Ascending aorta (tissue), 2 donors: ENCODE results near the gene HDAC5. TPM values are rescaled to one million over a fixed set of nuclear protein-coding genes. Genes with fewer than 3 reads are reported as not detected.

ENCODE experiments used
- DNase-seq, 2 donors: peaks; one replicate each; pipeline ENCODE4 v3.0.0-alpha.2; 2019; ENCODE audit warnings: low spot score in 2 of 2
- H3K27ac ChIP-seq, 2 donors: fragments of 200-600 bp; sonication (generic); one replicate each; pipeline ENCODE4 v1.5.1; 2016 to 2017; ENCODE audit warnings: mild to moderate bottlenecking in 1 of 2
- H3K27me3 ChIP-seq: fragments of 200-600 bp; sonication (generic); one replicate; pipeline ENCODE4 v1.5.1; 2017
- H3K36me3 ChIP-seq, 2 donors: fragments of 200-600 bp; sonication (generic); one replicate each; pipeline ENCODE4 v1.5.1; 2016
- H3K4me1 ChIP-seq, 2 donors: fragments of 200-600 bp; sonication (generic); one replicate each; pipeline ENCODE4 v1.5.1; 2016 to 2017; ENCODE audit warnings: mild to moderate bottlenecking in 1 of 2
- H3K4me3 ChIP-seq, 2 donors: fragments of 200-600 bp; sonication (generic); one replicate each; pipeline ENCODE4 v1.5.1; 2016 to 2017; ENCODE audit warnings: mild to moderate bottlenecking in 1 of 2
- H3K9me3 ChIP-seq, 2 donors: fragments of 200-600 bp; sonication (generic); one replicate each; pipeline ENCODE4 v1.5.1; 2016
- intact Hi-C: fragments of 100-400 bp; cut with DNase I; formaldehyde crosslinking; loops from one replicate; pipeline ENCODE4 v1.15.1; 2023
- total RNA-seq: library from RNA; depleted of rRNA; stranded (reverse); fragments of >200 nt; gene quantifications from one replicate; pipeline ENCODE4 v1.1.0, GENCODE V29; 2016
- TF ChIP-seq, protein P1 (sequence below), 3 experiments: fragments of 200-600 bp in 2 of 3; fragments of 450-650 bp in 1 of 3; sonication (generic) in 2 of 3; IDR thresholded peaks; one replicate each; pipeline ENCODE4 v1.5.1; 2016 to 2019; ENCODE audit warnings: antibody characterized with exemption in 3 of 3, mild to moderate bottlenecking in 1 of 3, moderate library complexity in 1 of 3

Gene HDAC5
- total RNA-seq, 1 donor from 2014 or later, result 189 TPM

DNA sequence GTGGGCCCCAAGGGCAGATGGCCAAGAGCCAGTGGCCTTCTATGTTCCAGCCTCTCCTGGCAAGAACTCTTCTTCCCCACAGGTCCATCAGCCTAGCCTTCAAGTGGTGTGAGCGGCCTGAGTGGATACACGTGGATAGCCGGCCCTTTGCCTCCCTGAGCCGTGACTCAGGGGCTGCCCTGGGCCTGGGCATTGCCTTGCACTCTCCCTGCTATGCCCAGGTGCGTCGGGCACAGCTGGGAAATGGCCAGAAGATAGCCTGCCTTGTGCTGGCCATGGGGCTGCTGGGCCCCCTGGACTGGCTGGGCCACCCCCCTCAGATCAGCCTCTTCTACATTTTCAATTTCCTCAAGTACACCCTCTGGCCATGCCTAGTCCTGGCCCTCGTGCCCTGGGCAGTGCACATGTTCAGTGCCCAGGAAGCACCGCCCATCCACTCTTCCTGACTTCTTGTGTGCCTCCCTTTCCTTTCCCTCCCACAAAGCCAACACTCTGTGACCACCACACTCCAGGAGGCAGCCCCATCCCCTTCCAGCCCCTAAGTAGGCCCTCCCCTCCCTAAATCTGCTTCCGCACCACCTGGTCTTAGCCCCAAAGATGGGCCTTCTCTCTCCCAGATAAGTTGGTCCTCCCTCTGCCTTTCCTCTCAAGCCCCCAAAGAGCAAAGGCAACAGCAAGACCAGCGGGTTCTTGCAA lies 47.7 kb downstream of the HDAC5 start:
- Histone ChIP-seq H3K27me3 (no peaks in the 10 kb centered on the region), H3K4me3 (no peak overlapping the region), H3K36me3 (peaks cover 41 to 65% of the 10 kb centered on the region in 2 donors), H3K4me1 (peaks cover 5 to 15% of the 10 kb centered on the region in 2 donors), H3K9me3 (no peaks in the 10 kb centered on the region), H3K27ac (peak overlapping the region in 1 of 2 donors; percentile 30)
- TF ChIP-seq, protein P1, sequence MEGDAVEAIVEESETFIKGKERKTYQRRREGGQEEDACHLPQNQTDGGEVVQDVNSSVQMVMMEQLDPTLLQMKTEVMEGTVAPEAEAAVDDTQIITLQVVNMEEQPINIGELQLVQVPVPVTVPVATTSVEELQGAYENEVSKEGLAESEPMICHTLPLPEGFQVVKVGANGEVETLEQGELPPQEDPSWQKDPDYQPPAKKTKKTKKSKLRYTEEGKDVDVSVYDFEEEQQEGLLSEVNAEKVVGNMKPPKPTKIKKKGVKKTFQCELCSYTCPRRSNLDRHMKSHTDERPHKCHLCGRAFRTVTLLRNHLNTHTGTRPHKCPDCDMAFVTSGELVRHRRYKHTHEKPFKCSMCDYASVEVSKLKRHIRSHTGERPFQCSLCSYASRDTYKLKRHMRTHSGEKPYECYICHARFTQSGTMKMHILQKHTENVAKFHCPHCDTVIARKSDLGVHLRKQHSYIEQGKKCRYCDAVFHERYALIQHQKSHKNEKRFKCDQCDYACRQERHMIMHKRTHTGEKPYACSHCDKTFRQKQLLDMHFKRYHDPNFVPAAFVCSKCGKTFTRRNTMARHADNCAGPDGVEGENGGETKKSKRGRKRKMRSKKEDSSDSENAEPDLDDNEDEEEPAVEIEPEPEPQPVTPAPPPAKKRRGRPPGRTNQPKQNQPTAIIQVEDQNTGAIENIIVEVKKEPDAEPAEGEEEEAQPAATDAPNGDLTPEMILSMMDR (IDR thresholded peaks at IDR 0.05), result no peak
- no peak for DNase-seq
- intact Hi-C loops, result no loop called here

DNA sequence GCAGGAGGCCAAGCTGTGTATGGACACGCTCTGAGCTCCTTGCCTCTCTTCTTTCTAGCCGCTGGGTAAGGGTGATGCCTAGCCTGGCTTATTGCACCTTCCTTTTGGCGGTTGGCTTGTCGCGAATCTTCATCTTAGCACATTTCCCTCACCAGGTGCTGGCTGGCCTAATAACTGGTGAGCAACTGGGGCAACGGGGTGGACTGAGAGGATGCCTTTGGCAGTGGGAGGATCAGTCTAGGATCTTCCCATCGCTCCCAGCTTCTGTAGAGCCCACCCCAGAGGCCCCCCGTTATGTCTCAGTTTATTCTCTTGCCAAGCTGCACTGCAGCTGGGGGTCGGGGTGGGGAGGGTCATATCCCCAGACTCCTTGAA lies 48.5 kb downstream of the HDAC5 start:
- intact Hi-C loops, result loop anchor here (5.0 kb wide), 1 partner anchor 112 kb away; the partner anchor contains the start of gene TMUB2
- Histone ChIP-seq H3K36me3 (peaks cover 33 to 56% of the 10 kb centered on the region in 2 donors), H3K27ac (no peak overlapping the region)

DNA sequence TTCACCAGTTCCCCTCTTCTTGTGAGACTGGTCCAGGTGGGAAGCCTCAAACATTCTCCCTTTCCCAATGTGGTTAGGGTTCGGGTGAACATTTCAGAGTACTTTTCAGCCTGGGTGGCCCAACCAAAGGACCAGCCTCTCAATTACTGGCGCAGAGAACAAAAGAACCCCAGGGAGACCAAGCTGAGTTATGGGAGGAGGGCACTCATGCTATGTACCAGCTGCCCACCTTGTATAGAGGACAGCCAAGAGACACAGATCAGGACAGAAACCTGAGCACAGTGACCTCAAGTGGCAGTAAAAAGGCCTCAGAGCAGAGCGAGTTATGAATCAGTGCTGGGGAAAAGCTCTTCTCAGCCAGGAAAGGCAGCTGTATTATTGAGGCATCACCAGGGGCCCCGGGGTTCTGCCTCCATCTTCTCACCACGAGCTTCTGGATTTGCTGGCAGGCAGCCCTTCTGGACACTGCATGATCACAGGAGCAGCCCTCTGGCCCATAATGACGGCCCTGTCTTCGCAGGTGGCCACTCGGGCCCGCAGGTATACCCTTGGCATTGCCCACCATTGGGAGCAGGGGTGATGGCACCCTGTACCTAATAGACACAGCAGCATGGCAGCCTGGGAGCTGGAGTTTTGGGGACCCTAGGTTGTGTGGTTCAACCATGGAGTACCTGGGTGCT lies 49.1 kb downstream of the HDAC5 start:
- H3K4me3 ChIP-seq, result no peak overlapping the region
- no peak overlapping the region for H3K27ac ChIP-seq
- intact Hi-C loops, result loop anchor here (5.0 kb wide), 1 partner anchor 113 kb away; the partner anchor contains the start of gene TMUB2
- DNase-seq, result no peak
- TF ChIP-seq, protein P1 (IDR thresholded peaks at IDR 0.05), result no peak
- H3K9me3 ChIP-seq, result no peaks in the 10 kb centered on the region
- H3K36me3 ChIP-seq, result peaks cover 30 to 52% of the 10 kb centered on the region in 2 donors
- no peaks in the 10 kb centered on the region for H3K27me3 ChIP-seq
- peaks cover 5 to 24% of the 10 kb centered on the region in 2 donors for H3K4me1 ChIP-seq

More for the DNA sequence above, 48.5 kb downstream of the HDAC5 start:
- DNase-seq, result no peak
- no peaks in the 10 kb centered on the region for H3K9me3 ChIP-seq
- H3K27me3 ChIP-seq, result no peaks in the 10 kb centered on the region
- no peak overlapping the region for H3K4me3 ChIP-seq
- peaks cover 5 to 19% of the 10 kb centered on the region in 2 donors for H3K4me1 ChIP-seq
- TF ChIP-seq, protein P1 (IDR thresholded peaks at IDR 0.05), result no peak

DNA sequence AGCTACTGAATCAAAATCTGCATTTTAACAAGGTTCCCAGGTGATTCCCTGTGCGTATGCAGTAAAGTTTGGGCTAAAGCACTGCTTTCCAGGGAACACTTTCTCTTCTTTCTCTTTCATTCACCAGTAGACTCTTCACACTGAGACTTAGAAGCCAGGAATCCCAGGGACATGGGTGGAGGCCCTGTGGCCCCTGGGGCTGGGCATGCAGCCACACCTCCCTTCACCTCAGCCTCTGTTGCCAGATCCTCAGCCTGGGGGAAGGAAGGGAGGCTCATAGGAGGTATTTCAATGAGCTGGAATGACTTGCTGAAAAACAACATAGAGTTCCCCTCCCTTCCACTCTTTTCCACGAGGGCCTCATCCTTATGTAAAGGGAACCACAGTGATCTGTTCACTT lies 51.7 kb downstream of the HDAC5 start:
- no peak for DNase-seq
- Histone ChIP-seq H3K36me3 (peaks cover 10 to 26% of the 10 kb centered on the region in 2 donors), H3K4me3 (peak overlapping the region; percentile 66 to 68), H3K9me3 (no peaks in the 10 kb centered on the region), H3K27ac (peak overlapping the region; percentile 84 to 89), H3K4me1 (peaks cover 5 to 32% of the 10 kb centered on the region in 2 donors), H3K27me3 (no peaks in the 10 kb centered on the region)
- intact Hi-C loops, result loop anchor here (2.0 to 5.0 kb wide), 4 partner anchors 65 to 255 kb away; partner anchors contain the start of gene TMUB2
- TF ChIP-seq, protein P1 (IDR thresholded peaks at IDR 0.05), result no peak

DNA sequence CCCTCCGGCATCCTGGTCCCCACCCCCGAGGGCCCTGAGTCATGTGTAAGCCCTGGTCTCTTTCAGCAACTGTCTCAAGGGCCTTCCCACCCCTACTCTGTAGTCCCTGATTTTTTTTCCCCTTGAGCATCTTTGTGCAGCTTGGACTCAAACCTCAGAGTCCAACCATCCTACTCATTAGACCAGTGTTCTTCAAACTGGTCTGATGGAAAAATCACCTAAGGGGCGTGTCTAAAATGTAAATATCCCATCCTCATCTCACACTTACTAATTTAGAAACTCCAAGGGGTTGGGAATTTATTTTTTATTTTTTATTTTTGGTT lies 52.3 kb downstream of the HDAC5 start:
- intact Hi-C loops, result loop anchor here (2.0 to 5.0 kb wide), 4 partner anchors 64 to 256 kb away; partner anchors contain the start of gene TMUB2
- no peaks in the 10 kb centered on the region for H3K9me3 ChIP-seq
- H3K4me3 ChIP-seq, result peak overlapping the region; percentile 66 to 68
- peaks cover 8 to 20% of the 10 kb centered on the region in 2 donors for H3K36me3 ChIP-seq
- TF ChIP-seq, protein P1 (IDR thresholded peaks at IDR 0.05), result no peak
- H3K27ac ChIP-seq, result peak overlapping the region; percentile 84 to 89
- H3K4me1 ChIP-seq, result peaks cover 5 to 32% of the 10 kb centered on the region in 2 donors
- peak in 1 of 2 donors; percentile 89 for DNase-seq
- H3K27me3 ChIP-seq, result no peaks in the 10 kb centered on the region
